HepG2 (cell line): ENCODE results near the gene BAZ1B. TPM values are rescaled to one million over a fixed set of nuclear protein-coding genes. Genes with fewer than 3 reads are reported as not detected.

Source experiments
- ATAC-seq: fragments of 200-7000 bp; cut with Tn5 transposase; 3 replicates; pipeline ENCODE4 v1.9.1; 2020; ENCODE audit warnings: mild to moderate bottlenecking, moderate library complexity
- BruUV-seq: library from RNA; stranded (reverse); fragments of 400-500 nt; replicated peaks from 2 replicates; lab custom pipeline; 2021; lab: Mats Ljungman, UMichigan
- CTCF ChIA-PET: fragments of 300-600 bp; formaldehyde crosslinking; extraction: SDS; loops from one replicate; lab custom pipeline; 2021; ENCODE audit warnings: low total read pairs, inconsistent platforms, low intra/inter-chr PET ratio; lab: Yijun Ruan, JAX
- POLR2A ChIA-PET: fragments of 350-600 bp; sonication (Branson Sonifier 250); formaldehyde crosslinking; loops from one replicate; lab custom pipeline; 2020; ENCODE audit warnings: antibody characterized with exemption, inconsistent platforms; lab: Yijun Ruan, JAX
- DNase-seq: peaks from one replicate; pipeline ENCODE4 v3.0.0-alpha.2; 2015; ENCODE audit warnings: low spot score
- FAIRE-seq: peaks from 3 replicates; lab custom pipeline; 2011; peaks lifted over from hg19 to GRCh38; lab: Jason Lieb, UNC
- H2AFZ ChIP-seq: one replicate; pipeline ENCODE4 v1.6.1; 2011; ENCODE audit warnings: low read length, inconsistent platforms
- H3K27ac ChIP-seq: fragments of 300-600 bp; 3 replicates; pipeline ENCODE4 v1.8.0; 2011; ENCODE audit warnings: mixed run types, mild to moderate bottlenecking, mixed read lengths, low read length, inconsistent platforms; ENCODE audit not compliant: insufficient read depth; ENCODE audit errors: extremely low read length
- H3K27me3 ChIP-seq, 2 experiments: fragments of 200-600 bp in 1 of 2; 2 replicates in 1 of 2; 3 replicates in 1 of 2; pipeline versions ENCODE4 v1.6.0 to v1.8.0; 2011; ENCODE audit warnings: low read length in 2 of 2, mild to moderate bottlenecking in 2 of 2, moderate library complexity in 2 of 2, inconsistent platforms in 1 of 2; ENCODE audit not compliant: insufficient read depth in 2 of 2, control insufficient read depth in 1 of 2
- H3K36me3 ChIP-seq, 2 experiments: fragments of 200-600 bp in 1 of 2; replicated peaks in 1 of 2; 2 replicates in 1 of 2; 3 replicates in 1 of 2; pipeline versions ENCODE4 v1.5.1 to v1.8.0; 2011; ENCODE audit warnings: low read length in 2 of 2, inconsistent platforms in 1 of 2; ENCODE audit not compliant: insufficient read depth in 2 of 2, control insufficient read depth in 1 of 2
- H3K4me1 ChIP-seq: 2 replicates; pipeline ENCODE4 v1.5.1; 2012; ENCODE audit warnings: low read length, inconsistent platforms; ENCODE audit not compliant: insufficient read depth
- H3K4me2 ChIP-seq: 2 replicates; pipeline ENCODE4 v1.6.0; 2011; ENCODE audit warnings: low read depth, low read length, inconsistent platforms
- H3K4me3 ChIP-seq, 3 experiments: fragments of 200-600 bp in 1 of 3; sonication (generic), shearing (Covaris generic) in 1 of 3; replicated peaks in 1 of 3; 2 replicates each; pipeline ENCODE4 v1.5.1; 2011 to 2016; ENCODE audit warnings: low read length in 3 of 3, inconsistent platforms in 2 of 3, low read depth in 2 of 3, mild to moderate bottlenecking in 2 of 3, control low read depth in 1 of 3, mixed read lengths in 1 of 3; ENCODE audit not compliant: insufficient read depth in 1 of 3
- H3K79me2 ChIP-seq: one replicate; pipeline ENCODE4 v1.6.1; 2011; ENCODE audit warnings: low read length, inconsistent platforms; ENCODE audit not compliant: insufficient read depth
- H3K9ac ChIP-seq: 2 replicates; pipeline ENCODE4 v1.6.0; 2011; ENCODE audit warnings: mild to moderate bottlenecking, low read depth, low read length, inconsistent platforms; ENCODE audit not compliant: insufficient read depth
- H3K9me3 ChIP-seq: 2 replicates; pipeline ENCODE4 v1.5.1; 2012; ENCODE audit warnings: mild to moderate bottlenecking, low read length
- H4K20me1 ChIP-seq: 2 replicates; pipeline ENCODE4 v1.6.0; 2011; ENCODE audit warnings: inconsistent platforms, mild to moderate bottlenecking, low read length, moderate library complexity; ENCODE audit not compliant: insufficient read depth
- CERS6 ChIP-seq: sonication (generic); formaldehyde crosslinking; IDR thresholded peaks from 2 replicates; pipeline ENCODE4 v1.5.0; 2020; ENCODE audit warnings: missing genetic modification reagents
- CHD2 ChIP-seq: IDR thresholded peaks from 2 replicates; pipeline ENCODE4 v1.6.1; 2011; ENCODE audit warnings: low read depth, low read length, improper control_type of control experiment
- ETV5 ChIP-seq: IDR thresholded peaks from 2 replicates; pipeline ENCODE4 v1.6.1; 2018; ENCODE audit warnings: missing biosample characterization, missing genetic modification reagents, inconsistent platforms, borderline replicate concordance
- KDM2A ChIP-seq: sonication (generic); formaldehyde crosslinking; IDR thresholded peaks from 2 replicates; pipeline ENCODE4 v1.4.0; 2020; ENCODE audit warnings: low read depth, missing genetic modification reagents, borderline replicate concordance
- MED13 ChIP-seq: sonication (generic); formaldehyde crosslinking; IDR thresholded peaks from 2 replicates; pipeline ENCODE4 v1.5.0; 2020; ENCODE audit warnings: missing genetic modification reagents
- NCOA2 ChIP-seq: sonication (generic); formaldehyde crosslinking; IDR thresholded peaks from 2 replicates; pipeline ENCODE4 v1.8.0; 2022; ENCODE audit warnings: inconsistent platforms
- POLR2A ChIP-seq, 2 experiments: IDR thresholded peaks; 2 replicates each; pipeline ENCODE4 v1.6.1; 2011; ENCODE audit warnings: low read depth in 2 of 2, low read length in 2 of 2, mild to moderate bottlenecking in 1 of 2, moderate library complexity in 1 of 2; ENCODE audit not compliant: insufficient read depth in 1 of 2
- PREB ChIP-seq: sonication (generic); formaldehyde crosslinking; IDR thresholded peaks from 2 replicates; pipeline ENCODE4 v1.4.0; 2020; ENCODE audit warnings: missing genetic modification reagents
- RAD51 ChIP-seq: fragments of 450-650 bp; IDR thresholded peaks from 2 replicates; pipeline ENCODE4 v1.6.1; 2016; ENCODE audit warnings: borderline replicate concordance
- RBFOX2 ChIP-seq: fragments of 200-400 bp; formaldehyde crosslinking; IDR thresholded peaks from 2 replicates; pipeline ENCODE4 v1.6.1; 2017; ENCODE audit warnings: low read depth, mild to moderate bottlenecking, low read length
- RBM22 ChIP-seq: fragments of 200-400 bp; formaldehyde crosslinking; optimal IDR thresholded peaks from 2 replicates; pipeline ENCODE3; 2017; ENCODE audit warnings: mild to moderate bottlenecking, low read length, moderate library complexity
- ZBTB3 ChIP-seq: sonication (generic); formaldehyde crosslinking; IDR thresholded peaks from 2 replicates; pipeline ENCODE4 v1.4.0; 2020; ENCODE audit warnings: low read depth, mild to moderate bottlenecking, moderate library complexity, missing genetic modification reagents, borderline replicate concordance
- ZBTB7B ChIP-seq: sonication (generic); formaldehyde crosslinking; IDR thresholded peaks from 2 replicates; pipeline ENCODE4 v1.4.0; 2020; ENCODE audit warnings: missing genetic modification reagents
- ZNF205 ChIP-seq: IDR thresholded peaks from 2 replicates; pipeline ENCODE4 v1.6.1; 2018; ENCODE audit warnings: missing biosample characterization, missing genetic modification reagents
- WGBS: methylation state at CpG from one replicate; pipeline ENCODE4 v1.1.6; 2017; ENCODE audit warnings: low lambda C conversion rate; 5-methylcytosine and 5-hydroxymethylcytosine counted together
- in situ Hi-C: cut with HindIII; loops from 2 replicates; pipeline ENCODE4 v1.10.0; 2017; ENCODE audit warnings: low pct_unique_long_range_greater_than_20kb; ENCODE audit not compliant: extremely low pct_ligation_motif_present
- intact Hi-C: fragments of 100-400 bp; cut with micrococcal nuclease; formaldehyde crosslinking; loops from one replicate; pipeline ENCODE4 v1.10.0; 2022; ENCODE audit not compliant: unreplicated experiment
- polyA plus RNA-seq, 8 experiments: library from polyadenylated mRNA; depleted of rRNA in 3 of 8; stranded (reverse) in 7 of 8; unstranded in 1 of 8; fragments of >200 nt; fragmentation: Illumina TruSeq in 4 of 8; extraction: Trizol in 4 of 8; gene quantifications; 2 replicates each; pipeline versions ENCODE4 v1.2.1 to v1.2.3, GENCODE V29; 2011 to 2016; ENCODE audit warnings: low read depth in 4 of 8, missing spikeins in 1 of 8, mixed read lengths in 1 of 8; ENCODE audit not compliant: insufficient read depth in 1 of 8
- total RNA-seq, 5 experiments: library from RNA; depleted of rRNA; stranded (reverse); fragments of >200 nt; fragmentation: Illumina TruSeq; extraction: Trizol; gene quantifications; 2 replicates each; pipeline ENCODE4 v1.2.3, GENCODE V29; 2016; ENCODE audit warnings: low read depth in 1 of 5
- TF ChIP-seq, protein P1 (sequence below): sonication (generic); formaldehyde crosslinking; IDR thresholded peaks from 2 replicates; pipeline ENCODE4 v1.4.0; 2020; ENCODE audit warnings: missing genetic modification reagents, mild to moderate bottlenecking, borderline replicate concordance

Gene BAZ1B
- total and polyA plus RNA-seq, 2 of the 13 experiments (the other 11 are each of a cell fraction or from before 2014, with no cell fraction given) = 18.6 to 69.4 TPM

DNA sequence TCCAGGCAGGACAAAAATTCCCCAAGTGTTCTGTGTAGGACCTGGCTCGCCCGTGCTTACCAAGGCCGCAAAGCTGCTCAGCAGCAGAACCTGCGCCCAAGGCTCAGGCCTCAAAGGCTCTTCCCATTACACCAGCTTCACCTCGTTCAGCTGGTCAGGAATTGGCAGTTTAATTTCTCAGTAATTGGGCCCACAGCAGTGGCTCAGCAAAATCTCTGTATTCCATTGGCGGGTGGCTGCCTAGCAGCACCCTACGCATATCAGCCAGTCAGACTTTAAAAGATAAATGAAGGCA, 82.7 kb downstream of the BAZ1B start:
- no peaks in the 10 kb centered on the region for H4K20me1 ChIP-seq
- BruUV-seq = no TSS peak
- no peak overlapping the region for H3K4me3 ChIP-seq
- CTCF ChIA-PET = no interaction called here
- H3K9ac ChIP-seq = no peak overlapping the region
- DNase-seq = no peak
- intact Hi-C loops (loop anchor here (5.0 kb wide), 1 partner anchor 117 kb away; no protein-coding TSS in a partner anchor), in situ Hi-C loops (loop anchor here (5.0 kb wide), 1 partner anchor 97 kb away; no protein-coding TSS in a partner anchor)
- no peaks in the 10 kb centered on the region for H3K9me3 ChIP-seq
- peaks cover 18% of the 10 kb centered on the region for H3K4me1 ChIP-seq
- no peak for FAIRE-seq
- POLR2A ChIA-PET = no interaction called here
- no peak overlapping the region for H3K4me2 ChIP-seq
- H3K36me3 ChIP-seq = peaks cover 21 to 38% of the 10 kb centered on the region in 2 experiments
- no peak overlapping the region for H2AFZ ChIP-seq
- peaks cover 0 to 4% of the 10 kb centered on the region in 2 experiments; a peak in 1 of 5 replicates for H3K27me3 ChIP-seq
- TF ChIP-seq ZNF205 (CRISPR knock-in tag) = no peak
- TF ChIP-seq ZBTB7B (CRISPR knock-in tag) = no peak
- TF ChIP-seq RBM22 = peak; percentile 59
- no peak overlapping the region for H3K27ac ChIP-seq
- 92% methylated on average over 7 of the region's 7 CpGs for WGBS
- H3K79me2 ChIP-seq = no peaks in the 10 kb centered on the region
- no peak for ATAC-seq

DNA sequence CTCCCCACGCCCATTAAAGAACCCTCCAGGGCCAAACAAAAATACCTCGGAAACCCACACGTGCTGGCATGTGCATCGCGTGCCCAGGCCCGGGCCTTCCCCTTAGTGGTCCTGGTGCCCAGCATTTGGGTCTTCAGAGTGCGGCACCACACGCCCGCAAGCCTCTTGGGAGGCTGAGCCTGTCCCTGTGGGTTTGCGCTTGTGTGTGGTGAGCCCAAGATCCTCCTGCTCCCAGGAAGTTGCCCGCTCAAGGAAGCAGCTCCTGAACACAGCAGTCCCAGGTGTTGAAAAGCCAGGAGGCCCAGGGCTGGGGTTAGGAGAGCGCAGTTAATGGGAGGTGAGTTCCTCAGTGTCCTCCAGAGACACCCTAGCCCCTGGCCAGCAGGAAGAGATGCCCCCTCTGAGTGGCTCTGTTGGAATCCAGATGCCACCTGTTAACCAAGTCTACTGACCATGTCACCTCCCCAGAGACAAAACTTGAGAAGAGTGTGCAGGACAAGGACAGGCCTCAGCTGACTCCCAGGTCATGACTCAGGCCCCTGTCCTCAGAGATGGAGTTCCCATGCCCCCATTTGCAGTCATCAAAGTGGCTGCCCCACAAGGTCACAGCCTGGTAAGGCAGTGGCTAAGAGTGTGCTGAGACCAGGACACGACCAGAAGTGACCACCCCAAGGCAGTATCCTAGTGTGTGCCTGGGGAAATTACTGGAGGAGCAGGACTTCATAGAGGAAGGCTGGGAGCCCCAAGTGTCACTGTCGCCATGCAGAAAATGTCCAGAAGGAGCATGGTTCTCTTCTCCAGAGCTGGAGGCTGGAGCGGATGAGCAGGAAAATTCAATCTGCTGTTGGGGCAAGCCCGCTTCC, 83.3 kb downstream of the BAZ1B start:
- no peaks in the 10 kb centered on the region for H3K79me2 ChIP-seq
- ChIA-PET CTCF (no interaction called here), POLR2A (no interaction called here)
- H4K20me1 ChIP-seq = no peaks in the 10 kb centered on the region
- 92% methylated on average over 4 of the region's 16 CpGs for WGBS
- peaks cover 16 to 32% of the 10 kb centered on the region in 2 experiments for H3K36me3 ChIP-seq
- FAIRE-seq = no peak
- no peak overlapping the region for H2AFZ ChIP-seq
- peaks cover 18% of the 10 kb centered on the region for H3K4me1 ChIP-seq
- H3K4me3 ChIP-seq = no peak overlapping the region
- intact Hi-C loops = loop anchor here (5.0 kb wide), 1 partner anchor 116 kb away; no protein-coding TSS in a partner anchor
- H3K27me3 ChIP-seq = peaks cover 0 to 4% of the 10 kb centered on the region in 2 experiments; a peak in 1 of 5 replicates
- no peak overlapping the region for H3K9ac ChIP-seq
- no peak overlapping the region for H3K4me2 ChIP-seq
- in situ Hi-C loops = loop anchor here (5.0 kb wide), 1 partner anchor 96 kb away; no protein-coding TSS in a partner anchor
- 0 out of 3 replicates have a peak, but pooled peaks have one; percentile 2 for ATAC-seq
- DNase-seq = no peak
- no peak overlapping the region for H3K27ac ChIP-seq
- no TSS peak for BruUV-seq
- H3K9me3 ChIP-seq = no peaks in the 10 kb centered on the region
- TF ChIP-seq ETV5 (no peak), KDM2A (CRISPR knock-in tag) (peak; percentile 50), POLR2A (IDR thresholded peaks at IDR 0.05; ENCODE audit: insufficient read depth in 1 of 2, low read depth in 2 of 2, low read length in 2 of 2) (0 out of 4 replicates have a peak, but pooled peaks of 1 of the 2 experiments have one; percentile 8), PREB (CRISPR knock-in tag) (no peak), RBM22 (peak; percentile 12), MED13 (CRISPR knock-in tag) (no peak), CERS6 (CRISPR knock-in tag) (no peak), CHD2 (no peak), ZBTB3 (CRISPR knock-in tag) (no peak), RBFOX2 (no peak), RAD51 (no peak), NCOA2 (CRISPR knock-in tag) (no peak)
- TF ChIP-seq, protein P1, sequence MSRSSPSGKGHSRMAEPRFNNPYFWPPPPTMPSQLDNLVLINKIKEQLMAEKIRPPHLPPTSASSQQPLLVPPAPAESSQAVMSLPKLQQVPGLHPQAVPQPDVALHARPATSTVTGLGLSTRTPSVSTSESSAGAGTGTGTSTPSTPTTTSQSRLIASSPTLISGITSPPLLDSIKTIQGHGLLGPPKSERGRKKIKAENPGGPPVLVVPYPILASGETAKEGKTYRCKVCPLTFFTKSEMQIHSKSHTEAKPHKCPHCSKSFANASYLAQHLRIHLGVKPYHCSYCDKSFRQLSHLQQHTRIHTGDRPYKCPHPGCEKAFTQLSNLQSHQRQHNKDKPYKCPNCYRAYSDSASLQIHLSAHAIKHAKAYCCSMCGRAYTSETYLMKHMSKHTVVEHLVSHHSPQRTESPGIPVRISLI (CRISPR knock-in tag) = no peak
